Measurements from ENCODE around the gene XPO4. TPM values are rescaled to one million over a fixed set of nuclear protein-coding genes. Genes with fewer than 3 reads are reported as not detected.
"Not testable (repeated sequence)": the region's sequence is repeated elsewhere in the genome, so short reads cannot be mapped to it uniquely, and the experiment has no call there.

XPO4 gene
- total RNA-seq = 10 to 100 TPM; 25.5 to 27.4 TPM
- polyA plus RNA-seq = 1 to 10 TPM; 5.2 to 9.2 TPM

DNA sequence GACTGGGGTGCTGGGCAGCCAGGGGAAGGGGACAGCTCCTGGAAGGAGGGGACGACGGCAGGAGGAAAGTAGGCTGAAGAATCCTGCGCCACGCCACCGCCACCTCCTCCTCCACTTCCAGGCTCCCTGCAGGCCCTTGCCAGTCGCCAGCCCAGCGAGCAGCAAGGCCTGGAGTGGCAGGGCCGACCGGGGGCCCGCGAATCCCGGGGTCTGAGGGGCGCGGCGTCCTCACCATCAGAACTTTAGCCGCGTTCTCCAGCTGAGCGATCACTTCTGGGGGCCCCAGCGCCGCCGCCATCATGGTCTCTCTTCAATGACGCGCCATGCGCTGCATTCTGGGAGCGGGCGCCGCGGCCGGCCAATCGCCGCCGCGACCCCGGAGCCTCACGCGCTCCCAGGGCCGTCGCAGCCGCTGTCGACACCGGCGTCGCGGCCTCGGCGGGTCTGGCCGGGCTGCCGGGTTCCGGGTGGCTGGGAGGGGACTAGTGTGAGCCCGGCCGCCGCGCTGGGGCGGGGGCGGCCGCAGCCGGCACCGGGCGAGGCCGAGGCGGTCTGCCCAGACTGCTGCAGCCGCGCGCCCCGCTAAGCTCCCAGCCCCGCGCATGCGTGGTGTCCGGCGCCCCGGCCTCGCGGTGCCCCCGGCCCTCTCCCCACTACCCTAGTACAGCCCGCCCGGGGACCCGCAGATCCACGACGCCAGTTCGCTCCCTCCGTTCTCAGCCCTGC lies at the start of gene XPO4:
Gene XPO4, minus strand, starts transcription at position 309 of the 726 bp plus-strand sequence. Its CDS starts 8 bp downstream, at position 301.
- peaks cover 15% of the 10 kb centered on the region in 2 donors for H3K36me3 Mint-ChIP-seq
- no peaks in the 10 kb centered on the region for H3K27me3 ChIP-seq (ENCODE audit: insufficient read depth, low read length)
- peaks cover 0 to 2% of the 10 kb centered on the region in 2 donors for H3K27me3 Mint-ChIP-seq
- no peaks in the 10 kb centered on the region for H3K9me3 ChIP-seq (ENCODE audit: control insufficient read depth in 1 of 2, low read length in 2 of 2)
- intact Hi-C loops (cut with micrococcal nuclease) = loop anchor here (1.0 to 10.0 kb wide), 6 partner anchors 11 to 702 kb away; partner anchors contain the start of genes EEF1AKMT1, IFT88, MICU2 and MRPL57
- H3K9me3 Mint-ChIP-seq = no peaks in the 10 kb centered on the region
- H3K4me1 Mint-ChIP-seq = peaks cover 23 to 38% (median 29%) of the 10 kb centered on the region in 4 donors
- DNase-seq = peak; percentile 77 to 81 (median 79)
- H3K27ac Mint-ChIP-seq = peak within 1 kb of the TSS; percentile 89 to 98 (median 95)
- H3K27ac ChIP-seq (ENCODE audit: low read depth, low read length) = peak within 1 kb of the TSS; percentile 89
- ChIA-PET POLR2A (ENCODE audit: partially characterized antibody) (interaction anchor here (1.0 to 3.3 kb wide), 6 partner anchors 11 to 1039 kb away, joined by 3 to 16 read pairs (median 5); partner anchors contain the start of genes CRYL1, EEF1AKMT1 and ZMYM5), CTCF (ENCODE audit: partially characterized antibody) (interaction anchor here (0.9 to 2.1 kb wide), 4 partner anchors 18 to 575 kb away, joined by 3 to 6 read pairs (median 4); no protein-coding TSS in a partner anchor)
- no peaks in the 10 kb centered on the region for H3K36me3 ChIP-seq (ENCODE audit: insufficient read depth, low read length)
- peak within 1 kb of the TSS; percentile 97 to 98 for H3K4me3 ChIP-seq (ENCODE audit: low read length in 2 of 2)
- peak within 1 kb of the TSS; percentile 93 to 98 (median 96) for H3K4me3 Mint-ChIP-seq
- peaks cover 34% of the 10 kb centered on the region for H3K4me1 ChIP-seq (ENCODE audit: insufficient read depth, low read length)

DNA sequence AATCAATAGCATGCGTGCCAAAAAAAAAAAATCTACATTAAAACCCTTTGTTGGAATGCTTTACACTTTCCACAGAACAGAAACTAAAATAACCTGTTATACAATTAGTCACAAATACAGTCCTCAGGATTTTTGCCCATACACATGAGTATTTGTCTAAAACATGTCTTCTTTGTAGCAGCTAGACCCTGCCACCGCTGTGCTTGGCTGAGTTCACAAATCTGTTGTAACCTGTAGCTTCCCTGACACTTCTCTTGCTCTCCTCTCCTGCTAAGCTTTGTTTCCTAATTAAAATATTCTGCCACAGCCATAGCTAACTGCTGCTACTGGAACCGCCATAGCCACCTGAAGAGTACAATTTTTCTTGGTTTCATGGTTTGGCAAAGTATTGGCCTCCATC lies 45.5 kb upstream of the XPO4 start:
- H3K9me3 Mint-ChIP-seq; H3K27ac Mint-ChIP-seq; H3K27me3 ChIP-seq (ENCODE audit: insufficient read depth, low read length); H3K36me3 ChIP-seq (ENCODE audit: insufficient read depth, low read length); H3K4me1 ChIP-seq (ENCODE audit: insufficient read depth, low read length); H3K9me3 ChIP-seq (ENCODE audit: control insufficient read depth in 1 of 2, low read length in 2 of 2); H3K27ac ChIP-seq (ENCODE audit: low read depth, low read length); intact Hi-C loops (cut with micrococcal nuclease); H3K36me3 Mint-ChIP-seq; POLR2A ChIA-PET (ENCODE audit: partially characterized antibody); H3K4me3 ChIP-seq (ENCODE audit: low read length in 2 of 2); H3K4me3 Mint-ChIP-seq; DNase-seq: not testable (repeated sequence)
- CTCF ChIA-PET (ENCODE audit: partially characterized antibody) = interaction anchor here (0.7 kb wide), 1 partner anchor 257 kb away, joined by 3 read pairs; no protein-coding TSS in a partner anchor
- peaks cover 38 to 53% of the 10 kb centered on the region in 2 donors for H3K27me3 Mint-ChIP-seq
- peaks cover 2 to 21% (median 9%) of the 10 kb centered on the region in 4 donors for H3K4me1 Mint-ChIP-seq

DNA sequence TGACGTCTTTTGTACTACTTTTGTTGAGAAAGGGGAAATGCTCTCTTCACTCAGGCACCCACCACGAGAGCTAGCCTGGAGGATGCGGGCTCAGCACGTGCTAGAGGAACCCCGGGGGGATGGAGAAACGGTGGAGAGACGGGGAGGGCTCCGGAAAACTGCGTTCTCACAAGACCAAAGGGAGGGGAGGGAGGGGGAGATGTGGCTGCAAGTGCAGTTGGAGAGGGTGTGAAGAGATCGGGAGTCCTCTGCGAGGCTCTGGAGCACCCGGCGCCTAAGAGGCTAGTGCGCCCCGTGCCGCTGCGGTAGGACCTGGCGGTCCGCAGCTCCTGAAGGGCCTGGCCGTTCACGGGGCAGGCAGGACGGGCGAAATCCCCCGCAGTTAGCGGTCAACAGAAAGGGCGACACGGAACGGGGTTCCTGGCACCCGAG lies 43.4 kb upstream of the XPO4 start:
- Histone ChIP-seq H3K9me3 (ENCODE audit: control insufficient read depth in 1 of 2, low read length in 2 of 2) (no peaks in the 10 kb centered on the region), H3K27me3 (ENCODE audit: insufficient read depth, low read length) (no peaks in the 10 kb centered on the region), H3K4me1 (ENCODE audit: insufficient read depth, low read length) (peaks cover 7% of the 10 kb centered on the region), H3K27ac (ENCODE audit: low read depth, low read length) (no peak overlapping the region), H3K4me3 (ENCODE audit: low read length in 2 of 2) (no peak overlapping the region), H3K36me3 (ENCODE audit: insufficient read depth, low read length) (no peaks in the 10 kb centered on the region)
- H3K9me3 Mint-ChIP-seq = peaks cover 0 to 4% (median 0%) of the 10 kb centered on the region in 8 donors
- H3K36me3 Mint-ChIP-seq = no peaks in the 10 kb centered on the region
- POLR2A ChIA-PET (ENCODE audit: partially characterized antibody) = interaction anchor here (0.7 kb wide), 1 partner anchor 10 kb away, joined by 3 read pairs; no protein-coding TSS in a partner anchor
- peak overlapping the region in 2 of 8 donors; percentile 21 to 35 for H3K4me3 Mint-ChIP-seq
- DNase-seq = no peak
- H3K27ac Mint-ChIP-seq = no peak overlapping the region
- peaks cover 42 to 50% of the 10 kb centered on the region in 2 donors for H3K27me3 Mint-ChIP-seq
- intact Hi-C loops (cut with micrococcal nuclease) = no loop called here
- H3K4me1 Mint-ChIP-seq = peaks cover 2 to 21% (median 9%) of the 10 kb centered on the region in 4 donors
- CTCF ChIA-PET (ENCODE audit: partially characterized antibody) = interaction anchor here (1.5 kb wide), 1 partner anchor 27 kb away, joined by 3 read pairs; no protein-coding TSS in a partner anchor

DNA sequence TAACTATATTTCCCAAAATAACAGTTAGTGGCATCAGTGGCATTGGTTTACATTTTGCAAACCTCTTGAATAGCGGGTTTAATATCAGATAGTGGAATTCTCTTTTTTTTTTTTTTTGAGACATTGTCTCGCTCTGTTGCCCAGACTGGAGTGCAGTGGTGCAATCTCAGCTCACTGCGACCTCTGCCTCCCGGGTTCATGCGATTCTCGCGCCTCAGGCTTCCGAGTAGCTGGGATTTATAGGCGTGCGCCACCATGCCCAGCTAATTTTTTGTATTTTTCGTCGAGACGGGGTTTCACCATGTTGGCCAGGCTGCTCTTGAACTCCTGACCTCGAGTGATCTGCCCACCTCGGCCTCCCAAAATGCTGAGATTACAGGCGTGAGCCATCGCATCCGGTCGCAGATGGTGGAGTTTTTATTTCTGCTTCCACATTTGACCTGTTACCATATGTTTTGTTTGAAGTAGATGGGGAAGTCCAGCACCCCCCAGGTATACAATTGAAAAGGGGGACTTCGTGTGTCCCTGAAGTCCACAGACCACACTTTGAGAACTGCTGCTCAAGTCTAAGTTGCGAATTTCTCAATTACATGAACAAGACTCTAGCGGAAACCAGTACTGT lies 40.5 kb upstream of the XPO4 start:
- peaks cover 40 to 42% of the 10 kb centered on the region in 2 donors for H3K27me3 Mint-ChIP-seq
- peaks cover 7% of the 10 kb centered on the region for H3K4me1 ChIP-seq (ENCODE audit: insufficient read depth, low read length)
- no peak overlapping the region for H3K27ac Mint-ChIP-seq
- no peak overlapping the region for H3K4me3 Mint-ChIP-seq
- no peak for DNase-seq
- H3K36me3 Mint-ChIP-seq = no peaks in the 10 kb centered on the region
- POLR2A ChIA-PET (ENCODE audit: partially characterized antibody) = no interaction called here
- H3K27ac ChIP-seq (ENCODE audit: low read depth, low read length) = no peak overlapping the region
- no peak overlapping the region for H3K4me3 ChIP-seq (ENCODE audit: low read length in 2 of 2)
- no peaks in the 10 kb centered on the region for H3K36me3 ChIP-seq (ENCODE audit: insufficient read depth, low read length)
- H3K27me3 ChIP-seq (ENCODE audit: insufficient read depth, low read length) = no peaks in the 10 kb centered on the region
- H3K9me3 ChIP-seq (ENCODE audit: control insufficient read depth in 1 of 2, low read length in 2 of 2) = no peaks in the 10 kb centered on the region
- H3K9me3 Mint-ChIP-seq = no peaks in the 10 kb centered on the region
- H3K4me1 Mint-ChIP-seq = peaks cover 2 to 21% (median 9%) of the 10 kb centered on the region in 4 donors
- CTCF ChIA-PET (ENCODE audit: partially characterized antibody) = interaction anchor here (0.7 to 3.9 kb wide), 12 partner anchors 9 to 1815 kb away, joined by 3 to 28 read pairs (median 6); partner anchors contain the start of genes MRPL57 and SKA3
- intact Hi-C loops (cut with micrococcal nuclease) = loop anchor here (5.0 kb wide), 2 partner anchors 354 to 1854 kb away; no protein-coding TSS in a partner anchor

DNA sequence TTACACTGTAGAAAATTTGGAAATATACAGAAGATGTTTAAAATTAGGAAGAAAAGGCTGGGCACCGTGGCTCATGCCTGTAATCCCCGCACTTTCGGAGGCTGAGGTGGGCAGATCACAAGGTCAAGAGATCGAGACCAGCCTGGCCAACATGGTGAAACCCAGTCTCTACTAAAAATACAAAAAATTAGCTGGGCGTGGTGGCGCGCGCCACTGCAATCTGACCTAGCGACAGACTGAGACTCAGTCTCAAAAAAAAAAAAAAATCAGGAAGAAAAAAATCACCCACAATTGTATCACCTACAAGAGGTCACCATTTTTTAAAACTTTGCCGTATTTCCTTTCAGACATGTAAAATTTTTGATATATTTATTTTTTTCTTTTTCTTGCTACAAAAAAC lies 38.0 kb upstream of the XPO4 start:
- H3K36me3 ChIP-seq (ENCODE audit: insufficient read depth, low read length); H3K9me3 ChIP-seq (ENCODE audit: control insufficient read depth in 1 of 2, low read length in 2 of 2); H3K9me3 Mint-ChIP-seq; H3K36me3 Mint-ChIP-seq; H3K27ac Mint-ChIP-seq; POLR2A ChIA-PET (ENCODE audit: partially characterized antibody); H3K4me3 Mint-ChIP-seq; H3K27ac ChIP-seq (ENCODE audit: low read depth, low read length); CTCF ChIA-PET (ENCODE audit: partially characterized antibody); H3K4me1 ChIP-seq (ENCODE audit: insufficient read depth, low read length); H3K27me3 ChIP-seq (ENCODE audit: insufficient read depth, low read length); H3K4me3 ChIP-seq (ENCODE audit: low read length in 2 of 2); DNase-seq: not testable (repeated sequence)
- Mint-ChIP-seq H3K4me1 (peaks cover 0 to 10% (median under 1%) of the 10 kb centered on the region in 4 donors), H3K27me3 (peaks cover 27 to 32% of the 10 kb centered on the region in 2 donors)
- intact Hi-C loops (cut with micrococcal nuclease) = loop anchor here (5.0 kb wide), 2 partner anchors 357 to 1857 kb away; no protein-coding TSS in a partner anchor

DNA sequence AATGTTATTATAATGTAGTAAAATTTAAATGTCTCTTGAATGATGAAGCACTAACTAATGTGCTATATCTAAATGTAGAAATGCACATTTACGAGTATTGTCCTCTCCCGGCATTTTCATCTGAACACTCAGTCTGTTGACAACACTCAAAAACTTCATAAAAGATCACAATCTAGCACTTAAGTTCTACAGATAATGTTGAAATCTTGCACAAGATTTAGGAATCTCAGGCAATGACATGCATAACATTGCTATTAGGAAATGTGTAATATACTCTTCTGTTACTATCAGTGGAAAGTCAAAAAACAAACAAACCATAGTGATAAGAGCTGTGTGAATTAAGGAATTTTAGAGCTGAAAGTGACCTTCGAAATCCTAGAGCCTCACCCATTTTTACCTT lies 37.5 kb upstream of the XPO4 start:
- Mint-ChIP-seq H3K27ac (no peak overlapping the region), H3K27me3 (peaks cover 23 to 28% of the 10 kb centered on the region in 2 donors), H3K4me1 (peaks cover 0 to 6% (median under 1%) of the 10 kb centered on the region in 4 donors), H3K36me3 (no peaks in the 10 kb centered on the region), H3K9me3 (no peaks in the 10 kb centered on the region), H3K4me3 (no peak overlapping the region)
- intact Hi-C loops (cut with micrococcal nuclease) = loop anchor here (5.0 kb wide), 2 partner anchors 357 to 1857 kb away; no protein-coding TSS in a partner anchor
- H3K9me3 ChIP-seq (ENCODE audit: control insufficient read depth in 1 of 2, low read length in 2 of 2) = no peaks in the 10 kb centered on the region
- no peaks in the 10 kb centered on the region for H3K27me3 ChIP-seq (ENCODE audit: insufficient read depth, low read length)
- CTCF ChIA-PET (ENCODE audit: partially characterized antibody) = no interaction called here
- no peak for DNase-seq
- POLR2A ChIA-PET (ENCODE audit: partially characterized antibody) = no interaction called here
- no peak overlapping the region for H3K4me3 ChIP-seq (ENCODE audit: low read length in 2 of 2)
- H3K36me3 ChIP-seq (ENCODE audit: insufficient read depth, low read length) = no peaks in the 10 kb centered on the region
- H3K27ac ChIP-seq (ENCODE audit: low read depth, low read length) = no peak overlapping the region
- peaks cover 3% of the 10 kb centered on the region for H3K4me1 ChIP-seq (ENCODE audit: insufficient read depth, low read length)

DNA sequence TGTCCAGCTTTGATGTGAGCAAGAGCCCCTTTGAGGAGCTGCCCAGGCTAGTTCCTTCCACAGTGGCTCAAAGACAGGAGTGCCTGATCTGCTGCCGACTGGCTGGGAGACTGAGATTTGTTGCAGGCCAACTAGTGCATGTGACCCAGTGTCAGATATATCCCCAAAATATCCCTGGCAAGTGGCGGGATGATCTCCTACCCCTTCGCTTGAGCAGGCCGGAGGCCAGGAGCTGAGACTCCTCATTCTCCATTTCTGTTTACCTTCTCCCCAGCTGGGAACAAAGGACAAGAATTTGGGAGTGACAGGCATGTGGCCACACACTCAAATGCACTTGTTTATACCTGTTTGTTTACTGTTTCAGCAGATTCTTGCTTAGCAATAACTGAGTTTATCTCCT lies 37.1 kb upstream of the XPO4 start:
- no peaks in the 10 kb centered on the region for H3K9me3 Mint-ChIP-seq
- Histone ChIP-seq H3K36me3 (ENCODE audit: insufficient read depth, low read length) (no peaks in the 10 kb centered on the region), H3K4me1 (ENCODE audit: insufficient read depth, low read length) (peaks cover 3% of the 10 kb centered on the region), H3K4me3 (ENCODE audit: low read length in 2 of 2) (no peak overlapping the region), H3K27ac (ENCODE audit: low read depth, low read length) (no peak overlapping the region), H3K27me3 (ENCODE audit: insufficient read depth, low read length) (no peaks in the 10 kb centered on the region), H3K9me3 (ENCODE audit: control insufficient read depth in 1 of 2, low read length in 2 of 2) (no peaks in the 10 kb centered on the region)
- H3K27me3 Mint-ChIP-seq = peaks cover 19 to 26% of the 10 kb centered on the region in 2 donors
- H3K4me1 Mint-ChIP-seq = peaks cover 0 to 6% (median under 1%) of the 10 kb centered on the region in 4 donors
- POLR2A ChIA-PET (ENCODE audit: partially characterized antibody) = no interaction called here
- H3K27ac Mint-ChIP-seq = no peak overlapping the region
- no peaks in the 10 kb centered on the region for H3K36me3 Mint-ChIP-seq
- CTCF ChIA-PET (ENCODE audit: partially characterized antibody) = no interaction called here
- no peak overlapping the region for H3K4me3 Mint-ChIP-seq
- DNase-seq = no peak
- intact Hi-C loops (cut with micrococcal nuclease) = loop anchor here (5.0 kb wide), 2 partner anchors 358 to 1858 kb away; no protein-coding TSS in a partner anchor
